ENCODE results near the gene ADCY3.

ADCY3 gene

GRCh38 chr2:24957221-24957620 is 37.2 kb upstream of the ADCY3 start:
- H4K20me1 ChIP-seq (ENCODE audit: insufficient read depth, low read length) = no peaks in the 10 kb centered on the region
- H3K9me3 ChIP-seq (ENCODE audit: low read length) = no peaks in the 10 kb centered on the region; the same call in 1 of the 2 replicates
- H3K4me3 ChIP-seq (ENCODE audit: low read depth, low read length, poor library complexity, severe bottlenecking) = no peak overlapping the region
- H3K36me3 ChIP-seq (ENCODE audit: insufficient read depth, low read length) = peaks cover 70% of the 10 kb centered on the region
- H3K79me2 ChIP-seq (ENCODE audit: insufficient read depth, low read length) = no peaks in the 10 kb centered on the region
- no peaks in the 10 kb centered on the region for H3K27me3 ChIP-seq (ENCODE audit: insufficient read depth, low read length)
- no peak for TF ChIP-seq EZH2 (IDR thresholded peaks at IDR 0.05; ENCODE audit: borderline replicate concordance, low read length)
- TF ChIP-seq CTCF (IDR thresholded peaks at IDR 0.05; ENCODE audit: low read length) = no peak
- H3K9me2 ChIP-seq (ENCODE audit: low read depth, low read length) = no peaks in the 10 kb centered on the region
- H2AFZ ChIP-seq (ENCODE audit: low read length) = no peak overlapping the region
- no peak overlapping the region for H3K4me2 ChIP-seq (ENCODE audit: low read length)
- H3F3A ChIP-seq (ENCODE audit: insufficient read depth, low read length) = no peaks in the 10 kb centered on the region
- no peaks in the 10 kb centered on the region for H3K4me1 ChIP-seq (ENCODE audit: insufficient read depth, low read length, severe bottlenecking)
- no peak overlapping the region for H3K9ac ChIP-seq (ENCODE audit: low read length)
- H3K27ac ChIP-seq (ENCODE audit: low read depth, low read length, poor library complexity, severe bottlenecking) = no peak overlapping the region

GRCh38 chr2:24955921-24956320 is 35.9 kb upstream of the ADCY3 start:
- no peaks in the 10 kb centered on the region for H3K79me2 ChIP-seq (ENCODE audit: insufficient read depth, low read length)
- no peak overlapping the region for H3K4me3 ChIP-seq (ENCODE audit: low read depth, low read length, poor library complexity, severe bottlenecking)
- no peaks in the 10 kb centered on the region for H3F3A ChIP-seq (ENCODE audit: insufficient read depth, low read length)
- TF ChIP-seq EZH2 (IDR thresholded peaks at IDR 0.05; ENCODE audit: borderline replicate concordance, low read length) = no peak
- no peak for TF ChIP-seq CTCF (IDR thresholded peaks at IDR 0.05; ENCODE audit: low read length)
- H2AFZ ChIP-seq (ENCODE audit: low read length) = no peak overlapping the region
- peaks cover 80% of the 10 kb centered on the region for H3K36me3 ChIP-seq (ENCODE audit: insufficient read depth, low read length)
- no peak overlapping the region for H3K9ac ChIP-seq (ENCODE audit: low read length)
- H3K9me3 ChIP-seq (ENCODE audit: low read length) = no peaks in the 10 kb centered on the region; the same call in 1 of the 2 replicates
- no peaks in the 10 kb centered on the region for H3K27me3 ChIP-seq (ENCODE audit: insufficient read depth, low read length)
- no peaks in the 10 kb centered on the region for H3K4me1 ChIP-seq (ENCODE audit: insufficient read depth, low read length, severe bottlenecking)
- no peaks in the 10 kb centered on the region for H4K20me1 ChIP-seq (ENCODE audit: insufficient read depth, low read length)
- H3K4me2 ChIP-seq (ENCODE audit: low read length) = no peak overlapping the region
- no peak overlapping the region for H3K27ac ChIP-seq (ENCODE audit: low read depth, low read length, poor library complexity, severe bottlenecking)
- no peaks in the 10 kb centered on the region for H3K9me2 ChIP-seq (ENCODE audit: low read depth, low read length)

DNA sequence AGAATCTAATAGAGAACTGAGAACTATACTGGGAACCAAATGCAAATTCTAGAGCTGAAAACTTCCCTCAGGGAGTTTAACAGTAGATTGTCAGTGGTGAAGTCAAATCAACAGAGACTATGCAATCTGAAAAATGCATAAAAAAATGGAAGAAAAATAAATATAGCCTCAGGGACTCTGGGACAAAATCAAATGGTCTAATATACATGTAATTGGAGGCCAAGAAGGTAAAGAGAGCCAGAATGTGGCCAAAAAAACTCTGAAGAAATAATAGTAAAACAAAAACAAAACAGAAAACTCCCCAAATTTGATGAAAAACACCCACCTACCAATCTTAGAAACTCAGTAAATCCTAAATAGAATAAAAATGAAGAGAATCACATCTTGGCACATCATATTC is 35.2 kb upstream of the ADCY3 start:
- Histone ChIP-seq H3K4me3 (ENCODE audit: low read depth, low read length, poor library complexity, severe bottlenecking) (no peak overlapping the region), H3K27ac (ENCODE audit: low read depth, low read length, poor library complexity, severe bottlenecking) (no peak overlapping the region), H3K9me3 (ENCODE audit: low read length) (no peaks in the 10 kb centered on the region; the same call in 1 of the 2 replicates), H4K20me1 (ENCODE audit: insufficient read depth, low read length) (no peaks in the 10 kb centered on the region), H2AFZ (ENCODE audit: low read length) (no peak overlapping the region), H3K9ac (ENCODE audit: low read length) (no peak overlapping the region), H3K4me2 (ENCODE audit: low read length) (no peak overlapping the region), H3K36me3 (ENCODE audit: insufficient read depth, low read length) (peaks cover 77% of the 10 kb centered on the region), H3K27me3 (ENCODE audit: insufficient read depth, low read length) (no peaks in the 10 kb centered on the region), H3F3A (ENCODE audit: insufficient read depth, low read length) (no peaks in the 10 kb centered on the region), H3K4me1 (ENCODE audit: insufficient read depth, low read length, severe bottlenecking) (no peaks in the 10 kb centered on the region), H3K9me2 (ENCODE audit: low read depth, low read length) (no peaks in the 10 kb centered on the region), H3K79me2 (ENCODE audit: insufficient read depth, low read length) (no peaks in the 10 kb centered on the region)
- TF ChIP-seq CTCF (IDR thresholded peaks at IDR 0.05; ENCODE audit: low read length) (no peak), EZH2 (IDR thresholded peaks at IDR 0.05; ENCODE audit: borderline replicate concordance, low read length) (no peak)

Data from OCI-LY1 (cell line).